Measurements from ENCODE around the gene RERE. TPM values are rescaled to one million over a fixed set of nuclear protein-coding genes. Genes with fewer than 3 reads are reported as not detected.

RERE gene
- total RNA-seq, 4 donors from 2014 or later, result 51.2 to 1,226 (median 253) TPM

DNA sequence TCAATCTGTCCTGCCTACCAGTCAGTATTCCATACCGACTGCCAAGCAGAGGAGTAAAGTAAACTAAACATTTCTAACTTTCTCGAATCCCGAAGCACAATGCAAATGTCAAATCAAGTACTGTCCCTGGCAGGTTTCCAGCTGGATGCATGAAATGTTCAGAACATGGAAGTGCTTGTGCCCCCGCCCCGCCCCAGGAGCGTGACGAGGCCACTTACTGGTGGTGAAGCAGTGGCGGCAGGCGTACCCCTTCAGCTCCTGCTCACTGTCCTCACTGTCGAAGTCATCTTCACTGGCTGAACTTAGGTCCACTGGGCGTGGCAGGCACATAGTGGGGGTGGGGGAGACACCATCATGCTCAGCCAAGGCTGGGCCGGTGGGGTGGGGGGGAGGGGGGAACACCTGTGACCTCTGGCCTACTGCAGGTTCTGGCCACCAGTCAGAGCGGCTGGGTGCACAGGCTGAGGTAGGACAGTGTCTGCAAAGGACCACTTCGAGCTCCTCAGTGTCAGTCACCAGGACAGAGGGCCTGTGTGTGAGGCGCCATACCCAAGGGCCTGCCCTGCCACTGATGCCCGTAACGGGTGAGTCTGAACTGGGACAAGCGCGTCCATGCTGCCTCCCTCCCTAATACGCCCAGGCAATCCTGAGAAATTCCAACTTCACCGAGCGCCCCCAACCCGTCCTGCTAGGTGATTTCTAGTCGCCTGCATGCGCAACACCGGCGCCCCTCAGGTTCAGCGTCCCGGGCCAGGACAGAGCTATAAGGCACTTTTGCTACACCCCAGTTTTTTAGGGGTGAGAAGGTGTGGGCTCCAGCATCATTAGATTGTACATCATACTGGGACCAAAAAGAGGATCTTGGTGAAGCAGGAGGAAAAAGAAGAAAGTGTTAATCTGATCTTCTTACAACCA, 452.7 kb downstream of the RERE start:
- Histone ChIP-seq H3K27ac (peak overlapping the region; percentile 17 to 85), H3K36me3 (no peaks in the 10 kb centered on the region), H3K27me3 (no peaks in the 10 kb centered on the region), H3K9me3 (no peaks in the 10 kb centered on the region), H3K4me1 (peaks cover 4 to 14% of the 10 kb centered on the region in 2 donors), H3K4me3 (no peak overlapping the region)
- DNase-seq, result peak; percentile 15 to 58
- TF ChIP-seq, protein P1, sequence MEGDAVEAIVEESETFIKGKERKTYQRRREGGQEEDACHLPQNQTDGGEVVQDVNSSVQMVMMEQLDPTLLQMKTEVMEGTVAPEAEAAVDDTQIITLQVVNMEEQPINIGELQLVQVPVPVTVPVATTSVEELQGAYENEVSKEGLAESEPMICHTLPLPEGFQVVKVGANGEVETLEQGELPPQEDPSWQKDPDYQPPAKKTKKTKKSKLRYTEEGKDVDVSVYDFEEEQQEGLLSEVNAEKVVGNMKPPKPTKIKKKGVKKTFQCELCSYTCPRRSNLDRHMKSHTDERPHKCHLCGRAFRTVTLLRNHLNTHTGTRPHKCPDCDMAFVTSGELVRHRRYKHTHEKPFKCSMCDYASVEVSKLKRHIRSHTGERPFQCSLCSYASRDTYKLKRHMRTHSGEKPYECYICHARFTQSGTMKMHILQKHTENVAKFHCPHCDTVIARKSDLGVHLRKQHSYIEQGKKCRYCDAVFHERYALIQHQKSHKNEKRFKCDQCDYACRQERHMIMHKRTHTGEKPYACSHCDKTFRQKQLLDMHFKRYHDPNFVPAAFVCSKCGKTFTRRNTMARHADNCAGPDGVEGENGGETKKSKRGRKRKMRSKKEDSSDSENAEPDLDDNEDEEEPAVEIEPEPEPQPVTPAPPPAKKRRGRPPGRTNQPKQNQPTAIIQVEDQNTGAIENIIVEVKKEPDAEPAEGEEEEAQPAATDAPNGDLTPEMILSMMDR (IDR thresholded peaks at IDR 0.05), result no peak
- no peak for TF ChIP-seq POLR2A (IDR thresholded peaks at IDR 0.05)
- intact Hi-C loops (cut with DNase I; ENCODE audit: low total_unique reads), result no loop called here

DNA sequence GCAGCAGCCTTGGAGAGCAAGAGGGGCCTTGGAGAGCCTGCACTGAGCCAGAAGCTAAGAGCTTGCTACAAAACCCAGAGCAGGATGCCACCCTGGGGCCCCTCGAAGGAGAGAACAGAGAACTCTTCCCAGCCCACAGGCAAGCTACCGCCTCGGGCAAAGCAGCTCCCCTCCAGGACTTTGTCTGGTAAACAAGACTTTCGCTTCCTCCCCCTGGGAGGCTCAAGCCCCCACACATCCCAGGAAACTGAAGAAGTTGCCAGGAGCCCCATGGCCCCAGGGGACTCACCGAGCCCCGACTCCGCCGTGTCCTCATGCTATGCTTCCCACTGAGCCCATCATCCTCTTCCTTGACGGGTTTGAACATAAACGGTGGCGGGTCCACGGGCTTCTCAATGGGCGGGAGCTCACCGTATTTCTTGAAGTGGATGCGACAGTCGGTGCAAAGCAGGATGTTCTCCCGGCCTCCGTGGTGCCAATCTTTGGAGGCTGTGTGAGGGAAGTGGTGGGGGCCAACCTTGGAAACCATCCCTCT, 453.6 kb downstream of the RERE start:
- Histone ChIP-seq H3K4me1 (peaks cover 0 to 14% of the 10 kb centered on the region in 2 donors), H3K4me3 (no peak overlapping the region), H3K27me3 (no peaks in the 10 kb centered on the region), H3K36me3 (no peaks in the 10 kb centered on the region), H3K9me3 (no peaks in the 10 kb centered on the region), H3K27ac (peak overlapping the region; percentile 17 to 85)
- TF ChIP-seq, protein P1 (IDR thresholded peaks at IDR 0.05), result no peak
- TF ChIP-seq POLR2A (IDR thresholded peaks at IDR 0.05), result no peak
- intact Hi-C loops (cut with DNase I; ENCODE audit: low total_unique reads), result no loop called here
- peak; percentile 18 to 39 for DNase-seq

DNA sequence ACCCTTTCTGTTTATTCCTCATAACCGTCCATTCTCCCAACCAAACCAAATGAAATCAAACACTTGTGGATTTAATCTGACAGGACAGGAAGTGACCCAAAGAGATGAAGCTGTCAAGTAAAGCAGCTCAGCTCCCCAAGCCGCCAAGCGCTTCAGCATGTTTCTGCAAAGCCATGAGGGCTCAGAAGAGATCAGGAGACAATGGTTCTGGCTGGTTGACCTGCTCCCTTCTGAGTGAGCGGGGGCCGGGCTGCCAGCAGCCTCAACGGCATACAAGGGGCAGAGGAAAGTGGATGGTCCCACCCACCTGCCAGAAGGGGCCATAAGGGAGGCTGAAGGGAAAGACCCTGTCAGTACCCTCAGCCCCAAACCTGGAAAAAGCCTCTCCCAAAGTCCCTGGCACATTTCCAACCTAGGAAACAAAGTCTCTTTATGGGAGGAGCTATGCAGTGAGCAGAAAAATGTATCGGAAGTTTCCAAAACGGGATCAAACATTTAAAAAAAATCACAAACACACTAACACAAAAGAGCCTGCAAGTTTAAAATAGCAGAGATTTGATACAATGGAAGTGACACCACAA, 454.2 kb downstream of the RERE start:
- Histone ChIP-seq H3K36me3 (no peaks in the 10 kb centered on the region), H3K27me3 (no peaks in the 10 kb centered on the region), H3K4me3 (no peak overlapping the region), H3K27ac (peak overlapping the region; percentile 17 to 85), H3K4me1 (peaks cover 0 to 14% of the 10 kb centered on the region in 2 donors), H3K9me3 (no peaks in the 10 kb centered on the region)
- TF ChIP-seq, protein P1 (IDR thresholded peaks at IDR 0.05), result no peak
- no peak for TF ChIP-seq POLR2A (IDR thresholded peaks at IDR 0.05)
- intact Hi-C loops (cut with DNase I; ENCODE audit: low total_unique reads), result no loop called here
- DNase-seq, result peak; percentile 16 to 17

DNA sequence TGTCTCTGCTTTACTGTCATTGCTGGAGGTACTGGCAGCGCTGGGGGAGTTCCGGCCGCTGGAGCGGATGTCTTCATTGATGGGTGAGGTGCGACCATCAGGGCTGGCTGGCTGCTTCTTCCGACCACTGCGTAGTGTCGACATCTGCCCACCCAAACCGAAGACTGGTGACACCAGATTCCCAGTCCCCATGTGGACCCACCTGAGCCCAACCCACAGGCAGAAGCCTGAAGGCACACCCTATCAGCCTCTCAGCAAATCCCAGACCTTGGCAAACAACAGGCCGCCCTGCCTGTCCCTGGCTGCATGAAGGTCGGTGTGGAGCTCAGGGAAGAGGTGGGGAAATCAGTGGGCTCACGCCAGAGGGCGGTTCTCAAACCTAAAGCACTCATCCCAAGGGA, 454.7 kb downstream of the RERE start:
- peak in 1 of 2 donors; percentile 25 for DNase-seq
- H3K27ac ChIP-seq, result peak overlapping the region; percentile 17 to 85
- H3K4me3 ChIP-seq, result no peak overlapping the region
- no peaks in the 10 kb centered on the region for H3K27me3 ChIP-seq
- H3K4me1 ChIP-seq, result peaks cover 0 to 14% of the 10 kb centered on the region in 2 donors
- intact Hi-C loops (cut with DNase I; ENCODE audit: low total_unique reads), result no loop called here
- H3K36me3 ChIP-seq, result no peaks in the 10 kb centered on the region
- no peaks in the 10 kb centered on the region for H3K9me3 ChIP-seq
- TF ChIP-seq POLR2A (IDR thresholded peaks at IDR 0.05), result no peak
- TF ChIP-seq, protein P1 (IDR thresholded peaks at IDR 0.05), result no peak

Data from uterus (tissue), 4 donors.